Measurements from ENCODE around the gene ARHGDIG.
"Not testable (repeated sequence)": the region's sequence is repeated elsewhere in the genome, so short reads cannot be mapped to it uniquely, and the experiment has no call there.

Gene ARHGDIG

DNA sequence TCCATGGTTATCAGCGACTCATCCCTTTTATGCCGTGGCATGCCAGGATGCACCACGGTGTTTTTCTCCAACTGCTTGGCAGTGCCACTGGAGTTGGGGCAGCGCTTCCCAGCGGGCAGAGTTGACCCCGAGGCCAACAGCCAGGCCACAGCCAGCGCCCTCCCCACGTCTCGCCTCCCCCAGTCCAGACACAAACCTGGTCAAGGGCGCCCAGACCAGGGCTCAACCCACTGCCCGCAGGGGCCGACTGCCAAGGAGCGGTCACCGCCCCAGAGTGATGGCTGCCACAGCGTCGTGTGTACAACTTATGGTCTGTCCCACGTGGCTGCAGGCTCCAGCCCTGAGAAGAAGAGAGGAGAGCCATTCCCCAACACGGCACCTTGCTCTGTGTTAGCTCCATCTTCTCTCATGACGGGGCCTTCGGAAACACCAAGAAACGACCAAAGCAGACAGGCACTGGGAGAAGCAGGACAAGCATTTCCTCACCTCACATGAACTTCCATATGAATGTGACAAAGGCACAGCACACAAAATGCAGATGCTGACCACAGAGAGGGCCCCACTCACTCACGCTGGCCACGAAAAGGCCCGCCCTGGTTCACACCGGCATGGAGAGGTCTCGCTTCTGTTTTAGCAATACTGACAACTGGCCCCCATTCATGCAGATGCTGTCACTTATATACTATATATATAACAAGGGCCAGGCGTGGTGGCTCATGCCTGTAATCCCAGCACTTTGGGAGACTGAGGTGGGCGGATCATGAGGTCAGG is 45.2 kb downstream of the ARHGDIG start:
- DNase-seq (ENCODE audit: low read depth in 2 of 2) = no peak

GRCh38 chr16:330741-331140 is 50.4 kb downstream of the ARHGDIG start:
- no peak for DNase-seq (ENCODE audit: low read depth in 2 of 2)

DNA sequence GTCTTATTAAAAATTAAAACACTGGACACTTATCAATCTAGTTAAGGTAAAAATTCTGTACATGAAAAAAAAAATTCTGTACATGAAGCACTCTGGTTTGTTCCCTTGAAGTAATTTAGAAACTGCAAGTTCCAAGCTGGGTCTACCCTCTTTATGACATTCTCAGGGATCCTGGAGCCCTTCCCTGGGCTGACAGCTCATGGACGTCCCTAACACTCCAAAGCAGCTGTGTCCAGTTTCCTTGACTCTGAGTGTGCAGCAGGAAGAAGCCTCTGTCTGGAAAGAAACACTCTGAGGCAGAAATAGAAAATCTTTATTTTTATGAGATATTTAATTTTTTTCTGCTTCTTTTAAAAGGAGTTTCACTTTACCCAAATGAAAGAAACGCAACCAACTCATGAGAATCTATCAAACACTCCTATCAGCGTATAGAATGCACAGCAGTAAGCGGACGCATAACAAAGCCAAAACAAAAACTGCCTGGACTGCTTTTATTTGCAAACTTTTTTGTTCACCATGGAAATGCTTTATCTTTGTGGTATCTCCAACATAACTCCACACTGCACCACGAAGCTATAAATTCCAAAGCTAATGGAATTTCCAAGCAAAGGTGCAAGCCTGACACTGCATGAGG is 50.9 kb downstream of the ARHGDIG start:
- DNase-seq (ENCODE audit: low read depth in 2 of 2) = not testable (repeated sequence)

Measured in fibroblast of skin of left biceps (primary cell).